B cell (primary cell): ENCODE measurements around the gene FBN2.

Source experiments
- CTCF ChIP-seq: fragments of 200-600 bp; IDR thresholded peaks from one replicate; pipeline ENCODE4 v1.8.0; 2022; ENCODE audit warnings: antibody characterized with exemption, mild to moderate bottlenecking
- EZH2 ChIP-seq: IDR thresholded peaks from 2 replicates; pipeline ENCODE4 v1.6.1; 2012; ENCODE audit warnings: borderline replicate concordance, low read depth, mild to moderate bottlenecking, moderate library complexity, low read length; ENCODE audit not compliant: insufficient read depth, poor library complexity, severe bottlenecking

- no peak for TF ChIP-seq CTCF
- no peak for TF ChIP-seq EZH2
Observed at GRCh38 chr5:128234928-128235641, 303.0 kb downstream of the FBN2 start.
